OCI-LY1 (cell line): ENCODE results near the gene LRP1.

Experiments used
- H2AFZ ChIP-seq: fragments of 200-600 bp; sonication (generic), shearing (Covaris generic); 2 replicates; pipeline ENCODE4 v1.6.0; 2014; ENCODE audit warnings: antibody characterized with exemption, mild to moderate bottlenecking, low read length
- H3F3A ChIP-seq: fragments of 200-600 bp; sonication (generic), shearing (Covaris generic); 2 replicates; pipeline ENCODE4 v1.6.0; 2014; ENCODE audit warnings: mild to moderate bottlenecking, antibody characterized with exemption, low read length, moderate library complexity; ENCODE audit not compliant: insufficient read depth
- H3K27ac ChIP-seq: fragments of 200-600 bp; sonication (generic); 2 replicates; pipeline ENCODE4 v1.5.1; 2014; ENCODE audit warnings: low read length, mixed run types, mild to moderate bottlenecking, low read depth; ENCODE audit not compliant: poor library complexity, severe bottlenecking
- H3K27me3 ChIP-seq: fragments of 200-600 bp; sonication (generic); 2 replicates; pipeline ENCODE4 v1.6.0; 2014; ENCODE audit warnings: antibody characterized with exemption, mild to moderate bottlenecking, low read length, moderate library complexity; ENCODE audit not compliant: insufficient read depth
- H3K36me3 ChIP-seq: fragments of 200-600 bp; sonication (generic); 2 replicates; pipeline ENCODE4 v1.6.1; 2014; ENCODE audit warnings: mild to moderate bottlenecking, antibody characterized with exemption, low read length, moderate library complexity, mixed read lengths; ENCODE audit not compliant: insufficient read depth
- H3K4me1 ChIP-seq: fragments of 200-600 bp; sonication (generic); 2 replicates; pipeline ENCODE4 v1.5.1; 2014; ENCODE audit warnings: mild to moderate bottlenecking, low read length, moderate library complexity; ENCODE audit not compliant: insufficient read depth, severe bottlenecking
- H3K4me2 ChIP-seq: fragments of 200-600 bp; sonication (generic), shearing (Covaris generic); 2 replicates; pipeline ENCODE4 v1.6.1; 2014; ENCODE audit warnings: low read length
- H3K4me3 ChIP-seq: fragments of 200-600 bp; sonication (generic); 2 replicates; pipeline ENCODE4 v1.5.1; 2014; ENCODE audit warnings: low read length, low read depth, mild to moderate bottlenecking, mixed read lengths; ENCODE audit not compliant: poor library complexity, severe bottlenecking
- H3K79me2 ChIP-seq: fragments of 200-600 bp; shearing (Covaris generic); 2 replicates; pipeline ENCODE4 v1.6.1; 2016; ENCODE audit warnings: mixed run types, low read length, mixed read lengths; ENCODE audit not compliant: insufficient read depth
- H3K9ac ChIP-seq: fragments of 200-600 bp; sonication (generic), shearing (Covaris generic); 2 replicates; pipeline ENCODE4 v1.6.1; 2014; ENCODE audit warnings: mild to moderate bottlenecking, low read length, mixed read lengths
- H3K9me2 ChIP-seq: fragments of 200-600 bp; sonication (generic), shearing (Covaris generic); 2 replicates; pipeline ENCODE4 v1.6.1; 2014; ENCODE audit warnings: low read depth, mild to moderate bottlenecking, low read length, mixed read lengths
- H3K9me3 ChIP-seq: fragments of 200-600 bp; shearing (Covaris generic); 2 replicates; pipeline ENCODE4 v1.6.1; 2014; ENCODE audit warnings: low read length, mixed read lengths
- H4K20me1 ChIP-seq: fragments of 200-600 bp; sonication (generic), shearing (Covaris generic); 2 replicates; pipeline ENCODE4 v1.6.0; 2016; ENCODE audit warnings: mild to moderate bottlenecking, low read length; ENCODE audit not compliant: insufficient read depth
- CTCF ChIP-seq: fragments of 200-600 bp; sonication (generic), shearing (Covaris generic); IDR thresholded peaks from 2 replicates; pipeline ENCODE4 v1.5.1; 2017; ENCODE audit warnings: mild to moderate bottlenecking, antibody characterized with exemption, low read length, moderate library complexity, mixed read lengths
- EZH2 ChIP-seq: fragments of 200-600 bp; sonication (generic), shearing (Covaris generic); IDR thresholded peaks from 2 replicates; pipeline ENCODE4 v1.8.0; 2017; ENCODE audit warnings: borderline replicate concordance, mixed run types, mild to moderate bottlenecking, antibody characterized with exemption, low read length, moderate library complexity, mixed read lengths

LRP1 gene

GRCh38 chr12:57214398-57214781, 86.1 kb downstream of the LRP1 start:
- Histone ChIP-seq H2AFZ (no peak overlapping the region), H3K27me3 (no peaks in the 10 kb centered on the region)

DNA sequence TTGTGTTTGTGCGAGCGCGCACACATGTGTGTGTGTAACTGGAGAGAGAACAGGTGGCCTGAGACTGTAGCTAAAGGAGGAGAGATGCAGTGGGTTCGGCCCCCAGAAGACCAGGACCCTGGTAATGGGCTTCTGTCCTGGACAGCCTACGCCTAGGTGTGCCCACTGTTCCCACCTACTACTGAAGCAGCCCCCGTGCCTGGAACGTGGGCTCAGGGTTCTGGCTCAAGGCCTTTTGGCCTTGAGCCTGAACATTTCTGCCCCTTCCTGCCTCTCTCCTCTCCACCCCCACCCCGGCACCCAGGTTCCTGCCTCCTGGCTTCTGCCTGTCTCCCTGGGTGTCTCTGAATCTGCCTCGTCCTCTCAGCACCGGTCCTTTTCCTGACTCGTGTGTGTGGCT, 86.8 kb downstream of the LRP1 start:
- peak overlapping the region; percentile 63 for H3K27ac ChIP-seq
- no peaks in the 10 kb centered on the region for H3K36me3 ChIP-seq
- no peaks in the 10 kb centered on the region for H3K9me3 ChIP-seq
- H3K27me3 ChIP-seq: no peaks in the 10 kb centered on the region
- TF ChIP-seq EZH2 (no peak), CTCF (no peak)
- peaks cover 91% of the 10 kb centered on the region for H3K4me1 ChIP-seq
- peak overlapping the region; percentile 73 for H3K4me3 ChIP-seq
- no peaks in the 10 kb centered on the region for H4K20me1 ChIP-seq
- no peak overlapping the region for H2AFZ ChIP-seq
- no peaks in the 10 kb centered on the region for H3K79me2 ChIP-seq
- H3K9ac ChIP-seq: peak overlapping the region; percentile 7; the same call in 1 of the 2 replicates
- no peaks in the 10 kb centered on the region for H3F3A ChIP-seq
- peak overlapping the region; percentile 65; the same call in 1 of the 2 replicates for H3K4me2 ChIP-seq
- no peaks in the 10 kb centered on the region for H3K9me2 ChIP-seq

More at GRCh38 chr12:57214398-57214781, 86.1 kb downstream of the LRP1 start:
- H4K20me1 ChIP-seq: no peaks in the 10 kb centered on the region
- no peaks in the 10 kb centered on the region for H3K9me3 ChIP-seq
- no peaks in the 10 kb centered on the region for H3K36me3 ChIP-seq
- TF ChIP-seq CTCF (peak; percentile 89), EZH2 (no peak)
- H3K9ac ChIP-seq: no peak overlapping the region; the same call in 1 of the 2 replicates
- peaks cover 84% of the 10 kb centered on the region for H3K4me1 ChIP-seq
- no peaks in the 10 kb centered on the region for H3K9me2 ChIP-seq
- peak overlapping the region; percentile 10 for H3K4me3 ChIP-seq
- no peaks in the 10 kb centered on the region for H3K79me2 ChIP-seq
- H3F3A ChIP-seq: no peaks in the 10 kb centered on the region
- H3K4me2 ChIP-seq: peak overlapping the region; percentile 65; the same call in 1 of the 2 replicates
- H3K27ac ChIP-seq: peak overlapping the region; percentile 63

GRCh38 chr12:57215668-57216013, 87.4 kb downstream of the LRP1 start:
- Histone ChIP-seq H3K9me3 (no peaks in the 10 kb centered on the region), H3K36me3 (no peaks in the 10 kb centered on the region), H3K9ac (peak overlapping the region; percentile 7; the same call in 1 of the 2 replicates), H3K27ac (peak overlapping the region; percentile 63), H3K4me1 (peaks cover 87% of the 10 kb centered on the region), H3K27me3 (0 out of 2 replicates have a peak, but pooled peaks cover under 1% of the 10 kb centered on the region), H3F3A (no peaks in the 10 kb centered on the region), H3K4me2 (peak overlapping the region; percentile 65; the same call in 1 of the 2 replicates), H4K20me1 (no peaks in the 10 kb centered on the region), H3K4me3 (peak overlapping the region; percentile 73), H3K79me2 (no peaks in the 10 kb centered on the region), H3K9me2 (no peaks in the 10 kb centered on the region), H2AFZ (no peak overlapping the region)
- TF ChIP-seq CTCF: no peak
- TF ChIP-seq EZH2: no peak
